Endothelial cell of umbilical vein (primary cell): ENCODE data around the gene TBATA. TPM values are rescaled to one million over a fixed set of nuclear protein-coding genes. Genes with fewer than 3 reads are reported as not detected.

ENCODE experiments used
- BruUV-seq: library from RNA; stranded (reverse); fragments of 400-500 nt; replicated peaks from 2 replicates; lab custom pipeline; 2021; lab: Mats Ljungman, UMichigan
- CTCF ChIA-PET: fragments of 300-600, 350-600 bp; sonication (Branson Sonifier 250); formaldehyde crosslinking; loops from one replicate; lab custom pipeline; 2021; ENCODE audit warnings: antibody characterized with exemption, inconsistent platforms; lab: Charles Lee
- POLR2A ChIA-PET: fragments of 300-600, 350-600 bp; sonication (Branson Sonifier 250); formaldehyde crosslinking; loops from one replicate; lab custom pipeline; 2021; ENCODE audit warnings: antibody characterized with exemption, inconsistent platforms; lab: Charles Lee
- DNase-seq: peaks from one replicate; pipeline ENCODE4 v3.0.0-alpha.2; 2011; ENCODE audit warnings: low read depth, low spot score
- FAIRE-seq: peaks from 2 replicates; lab custom pipeline; 2011; peaks lifted over from hg19 to GRCh38; lab: Jason Lieb, UNC
- H2AFZ ChIP-seq: 2 replicates; pipeline ENCODE4 v1.6.0; 2012; ENCODE audit warnings: low read depth, low read length, control low read depth, inconsistent platforms
- H3K27ac ChIP-seq: 2 replicates; pipeline ENCODE4 v1.5.1; 2011; ENCODE audit warnings: low read depth, mild to moderate bottlenecking, control low read depth, low read length, moderate library complexity; ENCODE audit not compliant: insufficient read depth
- H3K27me3 ChIP-seq, 2 experiments: 2 replicates each; pipeline versions ENCODE4 v1.6.0 to v1.6.1; 2011; ENCODE audit warnings: low read length in 2 of 2, mixed read lengths in 1 of 2; ENCODE audit not compliant: control insufficient read depth in 2 of 2, insufficient read depth in 2 of 2
- H3K36me3 ChIP-seq, 2 experiments: 2 replicates in 1 of 2; 3 replicates in 1 of 2; pipeline ENCODE4 v1.5.1; 2011; ENCODE audit warnings: low read length in 2 of 2, mild to moderate bottlenecking in 1 of 2, moderate library complexity in 1 of 2; ENCODE audit not compliant: control insufficient read depth in 2 of 2, insufficient read depth in 2 of 2; ENCODE audit errors: extremely low read depth in 1 of 2
- H3K4me1 ChIP-seq: 3 replicates; pipeline ENCODE4 v1.5.1; 2011; ENCODE audit warnings: mild to moderate bottlenecking, low read length; ENCODE audit not compliant: control insufficient read depth, insufficient read depth; ENCODE audit errors: extremely low read depth
- H3K4me2 ChIP-seq: 2 replicates; pipeline ENCODE4 v1.6.1; 2011; ENCODE audit warnings: low read length, control low read depth, mixed read lengths; ENCODE audit not compliant: insufficient read depth
- H3K4me3 ChIP-seq, 3 experiments: fragments of 200-600 bp in 1 of 3; sonication (generic), shearing (Covaris generic) in 1 of 3; replicated peaks in 1 of 3; 2 replicates each; pipeline ENCODE4 v1.5.1; 2011 to 2016; ENCODE audit warnings: control low read depth in 3 of 3, low read length in 3 of 3, mild to moderate bottlenecking in 2 of 3, inconsistent platforms in 1 of 3, low read depth in 1 of 3, moderate library complexity in 1 of 3; ENCODE audit not compliant: insufficient read depth in 1 of 3
- H3K79me2 ChIP-seq: 2 replicates; pipeline ENCODE4 v1.6.0; 2012; ENCODE audit warnings: low read length, inconsistent platforms; ENCODE audit not compliant: control insufficient read depth, insufficient read depth
- H3K9ac ChIP-seq: replicated peaks from 2 replicates; pipeline ENCODE3; 2011; ENCODE audit warnings: low read length, control low read depth; ENCODE audit not compliant: insufficient read depth; ENCODE audit errors: extremely low read depth
- H3K9me1 ChIP-seq: replicated peaks from 3 replicates; pipeline ENCODE4 v1.6.0; 2011; ENCODE audit warnings: mild to moderate bottlenecking, low read length; ENCODE audit not compliant: control insufficient read depth, insufficient read depth; ENCODE audit errors: extremely low read depth
- H3K9me3 ChIP-seq: replicated peaks from 2 replicates; pipeline ENCODE4 v1.5.1; 2012; ENCODE audit warnings: low read length, inconsistent platforms; ENCODE audit not compliant: control insufficient read depth, insufficient read depth
- H4K20me1 ChIP-seq: replicated peaks from 2 replicates; pipeline ENCODE3; 2011; ENCODE audit warnings: mild to moderate bottlenecking, low read length; ENCODE audit not compliant: control insufficient read depth, insufficient read depth; ENCODE audit errors: extremely low read depth
- CTCF ChIP-seq, 2 donors: IDR thresholded peaks; 1 replicate in 1 of 2; 2 replicates in 1 of 2; pipeline ENCODE4 v1.5.1; 2011; ENCODE audit warnings: low read length in 2 of 2, mild to moderate bottlenecking in 2 of 2, moderate library complexity in 2 of 2, control low read depth in 1 of 2, inconsistent platforms in 1 of 2, low read depth in 1 of 2; ENCODE audit not compliant: insufficient read depth in 1 of 2; ENCODE audit errors: extremely low read depth in 1 of 2
- EZH2 ChIP-seq: IDR thresholded peaks from 2 replicates; pipeline ENCODE4 v1.6.1; 2012; ENCODE audit warnings: borderline replicate concordance, low read depth, mild to moderate bottlenecking, moderate library complexity, low read length, inconsistent platforms; ENCODE audit not compliant: severe bottlenecking
- FOS ChIP-seq: IDR thresholded peaks from 2 replicates; pipeline ENCODE4 v1.6.1; 2011; ENCODE audit warnings: mild to moderate bottlenecking, low read length, moderate library complexity, borderline replicate concordance; ENCODE audit not compliant: insufficient read depth
- GATA2 ChIP-seq: IDR thresholded peaks from 2 replicates; pipeline ENCODE4 v1.7.0; 2011; ENCODE audit warnings: low read depth, mild to moderate bottlenecking, moderate library complexity, mixed read lengths, low read length; ENCODE audit not compliant: insufficient read length, insufficient read depth
- JUN ChIP-seq: IDR thresholded peaks from 2 replicates; pipeline ENCODE4 v1.6.1; 2011; ENCODE audit warnings: borderline replicate concordance, low read depth; ENCODE audit not compliant: insufficient read length, insufficient read depth
- MAX ChIP-seq: IDR thresholded peaks from 2 replicates; pipeline ENCODE4 v1.6.1; 2011; ENCODE audit not compliant: insufficient read depth, insufficient read length
- MYC ChIP-seq: IDR thresholded peaks from one replicate; pipeline ENCODE4 v1.6.1; 2011; ENCODE audit warnings: mild to moderate bottlenecking, low read depth, low read length
- POLR2A ChIP-seq: IDR thresholded peaks from 2 replicates; pipeline ENCODE4 v1.6.1; 2012; ENCODE audit warnings: low read depth, mild to moderate bottlenecking, control low read depth, low read length
- POLR2AphosphoS5 ChIP-seq: IDR thresholded peaks from 2 replicates; pipeline ENCODE4 v1.6.1; 2012; ENCODE audit warnings: low read depth, mild to moderate bottlenecking, control low read depth, low read length, moderate library complexity; ENCODE audit not compliant: insufficient read depth
- dilution Hi-C: fragments of 300-500 bp; cut with MboI; formaldehyde crosslinking; loops from one replicate; pipeline ENCODE4 v1.15.0; 2019; ENCODE audit warnings: low sequenced_read_pairs; ENCODE audit not compliant: extremely low pct_ligation_motif_present
- intact Hi-C: fragments of 100-400 bp; cut with micrococcal nuclease; formaldehyde crosslinking; loops from one replicate; pipeline ENCODE4 v1.10.0; 2022
- polyA plus RNA-seq, 4 experiments: library from polyadenylated mRNA; depleted of rRNA in 3 of 4; stranded (reverse) in 3 of 4; unstranded in 1 of 4; fragments of >200 nt; gene quantifications; 2 replicates each; pipeline versions ENCODE4 v1.2.1 to v1.2.3, GENCODE V29; 2011 to 2012; ENCODE audit warnings: missing spikeins in 1 of 4
- total RNA-seq: library from RNA; stranded (reverse); gene quantifications from 2 replicates; pipeline ENCODE4 v1.2.3, GENCODE V29; 2021

Gene TBATA
- total and polyA plus RNA-seq, 2 donors (not counting 3 experiments of a cell fraction or from before 2014, with no cell fraction given): not detected

GRCh38 chr10:70812814-70813213 is 27.6 kb upstream of the TBATA start:
- Histone ChIP-seq H3K36me3 (no peaks in the 10 kb centered on the region), H3K9ac (no peak overlapping the region), H3K4me3 (no peak overlapping the region), H3K4me1 (peaks cover 3% of the 10 kb centered on the region), H3K4me2 (no peak overlapping the region), H3K27ac (no peak overlapping the region), H2AFZ (no peak overlapping the region), H3K9me1 (no peaks in the 10 kb centered on the region), H3K27me3 (peaks cover 3 to 6% of the 10 kb centered on the region in 2 experiments), H3K79me2 (peaks cover 7% of the 10 kb centered on the region), H4K20me1 (no peaks in the 10 kb centered on the region), H3K9me3 (no peaks in the 10 kb centered on the region)
- no TSS peak for BruUV-seq
- no peak for DNase-seq
- intact Hi-C loops: no loop called here
- ChIA-PET CTCF (interaction anchor here (0.8 kb wide), 1 partner anchor 67 kb away, joined by 3 read pairs; no protein-coding TSS in a partner anchor), POLR2A (no interaction called here)
- no peak for TF ChIP-seq POLR2AphosphoS5
- TF ChIP-seq MYC: no peak
- TF ChIP-seq POLR2A: no peak
- no peak for TF ChIP-seq FOS
- no peak for TF ChIP-seq JUN
- no peak for TF ChIP-seq GATA2
- TF ChIP-seq MAX: no peak
- no peak for TF ChIP-seq CTCF (IDR thresholded peaks at IDR 0.05; ENCODE audit: extremely low read depth in 1 of 2, insufficient read depth in 1 of 2, low read depth in 1 of 2, low read length in 2 of 2)
- TF ChIP-seq EZH2: no peak
- FAIRE-seq: no peak
- dilution Hi-C loops: no loop called here
